ENCODE measurements around the gene MAST4.

The MAST4 gene

GRCh38 chr5:67176936-67177335 is 580.7 kb downstream of the MAST4 start:
- DNase-seq: no peak

GRCh38 chr5:67178085-67178484 is 581.9 kb downstream of the MAST4 start:
- DNase-seq: no peak

- no peak for DNase-seq
Measured at GRCh38 chr5:67178966-67179365, 582.8 kb downstream of the MAST4 start.

- no peak for DNase-seq
Measured at GRCh38 chr5:67179697-67180361, 583.6 kb downstream of the MAST4 start.

GRCh38 chr5:67181648-67182221 is 585.5 kb downstream of the MAST4 start:
- DNase-seq: no peak

GRCh38 chr5:67182301-67182790 is 586.2 kb downstream of the MAST4 start:
- no peak for DNase-seq

- DNase-seq: no peak
Measured at GRCh38 chr5:67183859-67184258, 587.7 kb downstream of the MAST4 start.

- DNase-seq: no peak
Measured at GRCh38 chr5:67187006-67187715, 591.0 kb downstream of the MAST4 start.

- DNase-seq: no peak
Measured at GRCh38 chr5:67188274-67189078, 592.3 kb downstream of the MAST4 start.

GRCh38 chr5:67189079-67189354 is 592.8 kb downstream of the MAST4 start:
- no peak for DNase-seq

- DNase-seq: no peak
Measured at GRCh38 chr5:67189931-67190330, 593.7 kb downstream of the MAST4 start.

GRCh38 chr5:67190410-67190809 is 594.2 kb downstream of the MAST4 start:
- no peak for DNase-seq

- no peak for DNase-seq
Measured at GRCh38 chr5:67190861-67191260, 594.7 kb downstream of the MAST4 start.

GRCh38 chr5:67192719-67193438 is 596.7 kb downstream of the MAST4 start:
- no peak for DNase-seq

GRCh38 chr5:67193439-67193807 is 597.2 kb downstream of the MAST4 start:
- no peak for DNase-seq

GRCh38 chr5:67194166-67194565 is 598.0 kb downstream of the MAST4 start:
- DNase-seq: no peak

GRCh38 chr5:67195406-67196275 is 599.4 kb downstream of the MAST4 start:
- no peak for DNase-seq

- DNase-seq: no peak
Measured at GRCh38 chr5:67196537-67197059, 600.4 kb downstream of the MAST4 start, which contains the start of gene CD180. Gene CD180, minus strand, starts transcription at chr5:67196799. Its CDS starts 158 bp downstream, at chr5:67196641.

GRCh38 chr5:67197536-67197935 is 601.3 kb downstream of the MAST4 start:
- DNase-seq: no peak

GRCh38 chr5:67198917-67199316 is 602.7 kb downstream of the MAST4 start:
- no peak for DNase-seq

- no peak for DNase-seq
Measured at GRCh38 chr5:67199859-67200258, 603.7 kb downstream of the MAST4 start.

All from NK-92 treated with Interleukin-12 subunit alpha and Interleukin-12 subunit beta, amount 100 ng/mL, for 24 hours (cell line).